Ishikawa (cell line): Measurements from ENCODE around the gene LCN6.

Experiments
- CEBPB ChIP-seq: IDR thresholded peaks from 2 replicates; pipeline ENCODE4 v1.6.1; 2012
- CREB1 ChIP-seq: IDR thresholded peaks from 2 replicates; pipeline ENCODE4 v1.6.1; 2012; ENCODE audit warnings: low read depth
- EGR1 ChIP-seq: IDR thresholded peaks from 2 replicates; pipeline ENCODE4 v1.6.1; 2012
- EP300 ChIP-seq: IDR thresholded peaks from 2 replicates; pipeline ENCODE4 v1.6.1; 2012; ENCODE audit warnings: borderline replicate concordance
- FOXM1 ChIP-seq: IDR thresholded peaks from 2 replicates; pipeline ENCODE4 v1.6.1; 2012; ENCODE audit warnings: low read depth, borderline replicate concordance
- NFIC ChIP-seq: IDR thresholded peaks from 2 replicates; pipeline ENCODE4 v1.6.1; 2012
- RAD21 ChIP-seq: IDR thresholded peaks from 2 replicates; pipeline ENCODE4 v1.6.1; 2012; ENCODE audit warnings: low read depth
- TAF1 ChIP-seq: IDR thresholded peaks from 2 replicates; pipeline ENCODE4 v1.6.1; 2012; ENCODE audit warnings: low read depth, mild to moderate bottlenecking
- TCF12 ChIP-seq: IDR thresholded peaks from 2 replicates; pipeline ENCODE4 v1.6.1; 2012; ENCODE audit warnings: low read depth
- TEAD4 ChIP-seq: IDR thresholded peaks from 2 replicates; pipeline ENCODE4 v1.6.1; 2012
- YY1 ChIP-seq: IDR thresholded peaks from 2 replicates; pipeline ENCODE4 v1.6.1; 2012; ENCODE audit warnings: low read depth
- ZBTB7A ChIP-seq: IDR thresholded peaks from 2 replicates; pipeline ENCODE4 v1.6.1; 2012; ENCODE audit warnings: low read depth
- TF ChIP-seq, protein P1 (sequence below): IDR thresholded peaks from 2 replicates; pipeline ENCODE4 v1.6.1; 2012
- TF ChIP-seq, protein P2 (sequence below): IDR thresholded peaks from 2 replicates; pipeline ENCODE4 v1.6.1; 2012
- TF ChIP-seq, protein P3 (sequence below): IDR thresholded peaks from 2 replicates; pipeline ENCODE4 v1.6.1; 2012; ENCODE audit warnings: low read depth, mild to moderate bottlenecking

LCN6 gene

GRCh38 chr9:136777359-136777758 lies 29.0 kb upstream of the LCN6 start:
- TF ChIP-seq, protein P1, sequence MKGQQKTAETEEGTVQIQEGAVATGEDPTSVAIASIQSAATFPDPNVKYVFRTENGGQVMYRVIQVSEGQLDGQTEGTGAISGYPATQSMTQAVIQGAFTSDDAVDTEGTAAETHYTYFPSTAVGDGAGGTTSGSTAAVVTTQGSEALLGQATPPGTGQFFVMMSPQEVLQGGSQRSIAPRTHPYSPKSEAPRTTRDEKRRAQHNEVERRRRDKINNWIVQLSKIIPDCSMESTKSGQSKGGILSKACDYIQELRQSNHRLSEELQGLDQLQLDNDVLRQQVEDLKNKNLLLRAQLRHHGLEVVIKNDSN, result no peak
- no peak for TF ChIP-seq CREB1
- TF ChIP-seq EP300, result no peak
- TF ChIP-seq NFIC, result no peak
- TF ChIP-seq, protein P2, sequence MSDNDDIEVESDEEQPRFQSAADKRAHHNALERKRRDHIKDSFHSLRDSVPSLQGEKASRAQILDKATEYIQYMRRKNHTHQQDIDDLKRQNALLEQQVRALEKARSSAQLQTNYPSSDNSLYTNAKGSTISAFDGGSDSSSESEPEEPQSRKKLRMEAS, result no peak
- no peak for TF ChIP-seq TEAD4
- no peak for TF ChIP-seq TAF1
- TF ChIP-seq, protein P3, sequence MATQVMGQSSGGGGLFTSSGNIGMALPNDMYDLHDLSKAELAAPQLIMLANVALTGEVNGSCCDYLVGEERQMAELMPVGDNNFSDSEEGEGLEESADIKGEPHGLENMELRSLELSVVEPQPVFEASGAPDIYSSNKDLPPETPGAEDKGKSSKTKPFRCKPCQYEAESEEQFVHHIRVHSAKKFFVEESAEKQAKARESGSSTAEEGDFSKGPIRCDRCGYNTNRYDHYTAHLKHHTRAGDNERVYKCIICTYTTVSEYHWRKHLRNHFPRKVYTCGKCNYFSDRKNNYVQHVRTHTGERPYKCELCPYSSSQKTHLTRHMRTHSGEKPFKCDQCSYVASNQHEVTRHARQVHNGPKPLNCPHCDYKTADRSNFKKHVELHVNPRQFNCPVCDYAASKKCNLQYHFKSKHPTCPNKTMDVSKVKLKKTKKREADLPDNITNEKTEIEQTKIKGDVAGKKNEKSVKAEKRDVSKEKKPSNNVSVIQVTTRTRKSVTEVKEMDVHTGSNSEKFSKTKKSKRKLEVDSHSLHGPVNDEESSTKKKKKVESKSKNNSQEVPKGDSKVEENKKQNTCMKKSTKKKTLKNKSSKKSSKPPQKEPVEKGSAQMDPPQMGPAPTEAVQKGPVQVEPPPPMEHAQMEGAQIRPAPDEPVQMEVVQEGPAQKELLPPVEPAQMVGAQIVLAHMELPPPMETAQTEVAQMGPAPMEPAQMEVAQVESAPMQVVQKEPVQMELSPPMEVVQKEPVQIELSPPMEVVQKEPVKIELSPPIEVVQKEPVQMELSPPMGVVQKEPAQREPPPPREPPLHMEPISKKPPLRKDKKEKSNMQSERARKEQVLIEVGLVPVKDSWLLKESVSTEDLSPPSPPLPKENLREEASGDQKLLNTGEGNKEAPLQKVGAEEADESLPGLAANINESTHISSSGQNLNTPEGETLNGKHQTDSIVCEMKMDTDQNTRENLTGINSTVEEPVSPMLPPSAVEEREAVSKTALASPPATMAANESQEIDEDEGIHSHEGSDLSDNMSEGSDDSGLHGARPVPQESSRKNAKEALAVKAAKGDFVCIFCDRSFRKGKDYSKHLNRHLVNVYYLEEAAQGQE, result no peak
- no peak for TF ChIP-seq TCF12
- TF ChIP-seq ZBTB7A, result no peak
- no peak for TF ChIP-seq FOXM1
- no peak for TF ChIP-seq RAD21
- no peak for TF ChIP-seq YY1
- TF ChIP-seq CEBPB, result no peak

DNA sequence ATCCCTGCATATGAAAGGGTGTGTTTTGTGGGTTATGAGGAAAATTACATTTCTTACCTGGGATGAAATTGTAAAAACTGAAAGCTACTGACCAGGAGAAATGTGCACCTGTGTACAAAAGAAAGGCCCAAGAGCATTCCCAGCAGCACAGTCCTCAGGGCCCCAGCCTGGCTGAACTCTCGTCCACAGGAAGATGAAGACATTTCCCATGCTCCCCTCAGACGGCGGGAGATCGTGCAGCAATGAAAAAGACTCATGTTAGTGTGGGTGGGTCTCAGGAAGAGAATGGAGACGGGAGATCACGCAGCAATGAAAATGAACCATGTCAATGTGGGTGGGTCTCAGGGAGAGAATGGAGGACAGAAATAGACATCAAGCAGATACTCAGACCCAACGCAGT lies 28.6 kb upstream of the LCN6 start:
- no peak for TF ChIP-seq TCF12
- TF ChIP-seq YY1, result no peak

DNA sequence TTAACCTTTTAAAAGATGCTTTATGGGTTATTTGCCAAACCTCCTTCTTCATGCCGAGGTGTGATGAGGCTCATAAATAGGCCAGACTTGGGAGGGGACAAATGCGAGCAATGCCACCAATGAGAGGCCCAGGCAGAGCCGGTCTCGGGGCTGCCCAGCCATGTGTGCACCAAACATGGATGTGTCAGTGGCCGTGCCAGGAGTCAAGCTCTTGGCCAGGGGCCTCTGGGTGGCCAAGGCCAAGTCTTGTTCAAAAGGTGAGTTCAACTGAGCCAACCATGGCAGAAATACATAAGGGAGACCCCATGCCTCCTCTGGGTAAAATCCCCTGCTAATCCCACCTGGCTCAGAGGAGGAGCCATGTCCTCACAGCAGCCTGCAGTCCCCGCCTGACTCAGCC lies 26.9 kb upstream of the LCN6 start:
- TF ChIP-seq, protein P1, result no peak
- TF ChIP-seq, protein P2, result no peak
- TF ChIP-seq TEAD4 (no peak), CREB1 (no peak), EP300 (no peak), EGR1 (no peak), RAD21 (no peak), CEBPB (no peak), TCF12 (no peak), FOXM1 (no peak), TAF1 (no peak), NFIC (no peak), YY1 (no peak), ZBTB7A (no peak)
- TF ChIP-seq, protein P3, result no peak

GRCh38 chr9:136774416-136775045 lies 26.2 kb upstream of the LCN6 start:
- TF ChIP-seq, protein P1, result no peak
- no peak for TF ChIP-seq TEAD4
- no peak for TF ChIP-seq CEBPB
- TF ChIP-seq ZBTB7A, result no peak
- TF ChIP-seq YY1, result no peak
- no peak for TF ChIP-seq NFIC
- TF ChIP-seq CREB1, result no peak
- TF ChIP-seq, protein P2, result no peak
- TF ChIP-seq TCF12, result no peak
- TF ChIP-seq TAF1, result no peak
- TF ChIP-seq RAD21, result no peak
- TF ChIP-seq FOXM1, result no peak
- TF ChIP-seq EGR1, result no peak
- TF ChIP-seq EP300, result no peak
- TF ChIP-seq, protein P3, result no peak
